Measurements from ENCODE around the gene TRERF1. TPM values are rescaled to one million over a fixed set of nuclear protein-coding genes. Genes with fewer than 3 reads are reported as not detected.

The TRERF1 gene
- total RNA-seq, 4 donors from 2014 or later: 2.5 to 8.0 (median 3.4) TPM

DNA sequence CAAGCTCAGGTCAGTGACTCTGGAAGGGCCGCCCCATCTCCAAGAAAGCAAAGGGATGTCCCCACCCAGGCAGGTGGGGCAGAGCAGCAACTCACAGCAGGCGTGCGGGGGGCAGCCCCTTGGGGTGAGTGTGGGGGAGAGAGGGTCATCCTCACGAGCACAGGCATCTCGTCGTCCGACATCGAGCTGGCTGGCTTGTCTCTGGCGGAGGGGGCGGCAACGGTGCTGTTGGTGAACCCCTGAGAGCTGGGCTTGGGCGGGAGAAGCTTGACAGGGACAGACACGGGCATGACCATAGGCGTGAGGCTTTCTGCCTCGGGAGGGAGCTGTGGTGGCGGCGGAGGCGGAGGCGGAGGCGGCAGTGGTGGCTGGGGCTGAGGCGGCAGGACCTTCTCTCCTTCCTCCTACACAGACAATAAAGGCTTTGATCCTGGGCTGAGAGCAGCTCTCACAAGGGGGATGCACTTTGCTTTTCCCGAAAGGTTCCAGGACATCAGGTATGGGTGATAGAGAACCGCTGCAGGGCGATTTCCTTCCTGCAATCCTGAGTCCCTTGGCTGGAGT, 188.5 kb downstream of the TRERF1 start:
- Histone ChIP-seq H3K27ac (no peak overlapping the region), H3K9me3 (no peaks in the 10 kb centered on the region), H3K36me3 (no peaks in the 10 kb centered on the region), H3K27me3 (no peaks in the 10 kb centered on the region), H3K4me1 (peaks cover 0 to 18% (median 3%) of the 10 kb centered on the region in 4 donors), H3K4me3 (no peak overlapping the region)
- TF ChIP-seq, protein P1, sequence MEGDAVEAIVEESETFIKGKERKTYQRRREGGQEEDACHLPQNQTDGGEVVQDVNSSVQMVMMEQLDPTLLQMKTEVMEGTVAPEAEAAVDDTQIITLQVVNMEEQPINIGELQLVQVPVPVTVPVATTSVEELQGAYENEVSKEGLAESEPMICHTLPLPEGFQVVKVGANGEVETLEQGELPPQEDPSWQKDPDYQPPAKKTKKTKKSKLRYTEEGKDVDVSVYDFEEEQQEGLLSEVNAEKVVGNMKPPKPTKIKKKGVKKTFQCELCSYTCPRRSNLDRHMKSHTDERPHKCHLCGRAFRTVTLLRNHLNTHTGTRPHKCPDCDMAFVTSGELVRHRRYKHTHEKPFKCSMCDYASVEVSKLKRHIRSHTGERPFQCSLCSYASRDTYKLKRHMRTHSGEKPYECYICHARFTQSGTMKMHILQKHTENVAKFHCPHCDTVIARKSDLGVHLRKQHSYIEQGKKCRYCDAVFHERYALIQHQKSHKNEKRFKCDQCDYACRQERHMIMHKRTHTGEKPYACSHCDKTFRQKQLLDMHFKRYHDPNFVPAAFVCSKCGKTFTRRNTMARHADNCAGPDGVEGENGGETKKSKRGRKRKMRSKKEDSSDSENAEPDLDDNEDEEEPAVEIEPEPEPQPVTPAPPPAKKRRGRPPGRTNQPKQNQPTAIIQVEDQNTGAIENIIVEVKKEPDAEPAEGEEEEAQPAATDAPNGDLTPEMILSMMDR (IDR thresholded peaks at IDR 0.05): no peak
- TF ChIP-seq POLR2A (IDR thresholded peaks at IDR 0.05) (no peak), EP300 (IDR thresholded peaks at IDR 0.05; ENCODE audit: low read depth) (no peak), POLR2AphosphoS5 (IDR thresholded peaks at IDR 0.05) (no peak)
- 90 to 94% methylated on average over 2 to 24 of the region's 24 CpGs for WGBS, 2 donors (ENCODE audit: low coverage in 1 of 2)
- DNase-seq: no peak
- in situ Hi-C loops (cut with MboI; ENCODE audit: low pct_ligation_motif_present in 1 of 4, low pct_unique_long_range_greater_than_20kb in 1 of 4, low sequenced_read_pairs in 3 of 4) (loop anchor here (25.0 kb wide), 1 partner anchor 274 kb away; no protein-coding TSS in a partner anchor), intact Hi-C loops (cut with DNase I; ENCODE audit: low total_unique reads) (loop anchor here (5.0 kb wide), 1 partner anchor 269 kb away; no protein-coding TSS in a partner anchor)

DNA sequence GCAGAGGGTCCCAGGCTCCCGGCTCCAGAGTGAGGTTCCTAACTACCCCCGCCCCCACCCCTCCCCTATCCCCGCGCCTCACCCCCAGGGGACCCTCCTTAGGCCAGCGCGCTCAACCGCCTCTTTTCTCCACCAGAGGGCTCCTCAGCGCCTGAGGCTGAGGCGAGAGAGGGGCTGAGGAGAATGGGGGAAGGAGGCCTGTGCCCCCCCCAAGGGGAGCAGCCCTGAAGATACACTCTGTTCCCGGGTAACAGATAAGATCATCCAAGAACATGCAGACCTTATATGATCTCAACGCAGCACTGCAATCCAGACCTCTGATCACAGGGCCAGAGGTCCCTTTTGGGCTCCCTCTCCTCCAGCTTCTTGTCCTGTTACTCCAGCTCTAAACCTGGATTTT, 190.8 kb downstream of the TRERF1 start:
- H3K36me3 ChIP-seq: no peaks in the 10 kb centered on the region
- H3K4me3 ChIP-seq: no peak overlapping the region
- H3K9me3 ChIP-seq: no peaks in the 10 kb centered on the region
- in situ Hi-C loops (cut with MboI; ENCODE audit: low pct_ligation_motif_present in 1 of 4, low pct_unique_long_range_greater_than_20kb in 1 of 4, low sequenced_read_pairs in 3 of 4) (loop anchor here (25.0 kb wide), 1 partner anchor 276 kb away; no protein-coding TSS in a partner anchor), intact Hi-C loops (cut with DNase I; ENCODE audit: low total_unique reads) (loop anchor here (5.0 kb wide), 1 partner anchor 271 kb away; no protein-coding TSS in a partner anchor)
- H3K27me3 ChIP-seq: no peaks in the 10 kb centered on the region
- peak overlapping the region; percentile 28 to 57 (median 50) for H3K27ac ChIP-seq
- WGBS, 2 donors (ENCODE audit: low coverage in 1 of 2): 53% methylated on average over 6 of the region's 11 CpGs; no CpG with 5 or more reads in 1 of the 2 donors
- peak; percentile 28 for DNase-seq
- H3K4me1 ChIP-seq: peaks cover 0 to 18% (median 3%) of the 10 kb centered on the region in 4 donors
- TF ChIP-seq EP300 (IDR thresholded peaks at IDR 0.05; ENCODE audit: low read depth): no peak
- TF ChIP-seq POLR2AphosphoS5 (IDR thresholded peaks at IDR 0.05): no peak
- TF ChIP-seq, protein P1 (IDR thresholded peaks at IDR 0.05): peak; percentile 37 to 58 (median 54)
- no peak for TF ChIP-seq POLR2A (IDR thresholded peaks at IDR 0.05)

DNA sequence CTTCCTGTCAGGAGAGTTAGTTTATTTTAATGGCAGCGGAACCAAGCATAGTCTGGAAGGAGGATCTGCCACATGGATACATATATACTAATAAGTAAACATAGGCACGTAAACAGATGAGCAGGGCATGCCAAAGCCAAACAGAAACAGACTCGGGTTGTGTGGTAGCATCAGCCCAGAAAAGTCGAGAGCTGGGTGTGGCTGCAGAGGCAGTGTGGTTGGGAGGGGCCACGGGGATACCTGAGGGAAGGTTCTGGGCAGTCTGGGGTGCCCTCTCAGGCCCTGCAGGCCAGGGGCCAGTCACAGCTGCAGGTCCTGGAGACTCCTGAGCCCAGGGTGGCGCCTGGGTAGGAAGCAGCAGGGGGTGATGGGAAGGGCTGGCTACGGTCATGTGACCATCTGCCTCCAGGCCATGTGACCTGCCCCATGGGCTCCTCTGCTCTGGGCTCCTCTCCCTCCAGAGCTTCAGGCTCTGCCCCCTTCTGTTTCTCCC, 191.3 kb downstream of the TRERF1 start:
- 72% methylated on average over 7 of the region's 7 CpGs; no CpG with 5 or more reads in 1 of the 2 donors for WGBS, 2 donors (ENCODE audit: low coverage in 1 of 2)
- no peaks in the 10 kb centered on the region for H3K9me3 ChIP-seq
- peak overlapping the region; percentile 28 to 57 (median 50) for H3K27ac ChIP-seq
- TF ChIP-seq, protein P1 (IDR thresholded peaks at IDR 0.05): no peak
- TF ChIP-seq POLR2AphosphoS5 (IDR thresholded peaks at IDR 0.05) (no peak), EP300 (IDR thresholded peaks at IDR 0.05; ENCODE audit: low read depth) (no peak), POLR2A (IDR thresholded peaks at IDR 0.05) (no peak)
- in situ Hi-C loops (cut with MboI; ENCODE audit: low pct_ligation_motif_present in 1 of 4, low pct_unique_long_range_greater_than_20kb in 1 of 4, low sequenced_read_pairs in 3 of 4) (loop anchor here (25.0 kb wide), 1 partner anchor 277 kb away; no protein-coding TSS in a partner anchor), intact Hi-C loops (cut with DNase I; ENCODE audit: low total_unique reads) (loop anchor here (5.0 kb wide), 1 partner anchor 272 kb away; no protein-coding TSS in a partner anchor)
- no peaks in the 10 kb centered on the region for H3K36me3 ChIP-seq
- H3K4me3 ChIP-seq: no peak overlapping the region
- H3K27me3 ChIP-seq: no peaks in the 10 kb centered on the region
- DNase-seq: no peak
- peaks cover 0 to 18% (median 3%) of the 10 kb centered on the region in 4 donors for H3K4me1 ChIP-seq

DNA sequence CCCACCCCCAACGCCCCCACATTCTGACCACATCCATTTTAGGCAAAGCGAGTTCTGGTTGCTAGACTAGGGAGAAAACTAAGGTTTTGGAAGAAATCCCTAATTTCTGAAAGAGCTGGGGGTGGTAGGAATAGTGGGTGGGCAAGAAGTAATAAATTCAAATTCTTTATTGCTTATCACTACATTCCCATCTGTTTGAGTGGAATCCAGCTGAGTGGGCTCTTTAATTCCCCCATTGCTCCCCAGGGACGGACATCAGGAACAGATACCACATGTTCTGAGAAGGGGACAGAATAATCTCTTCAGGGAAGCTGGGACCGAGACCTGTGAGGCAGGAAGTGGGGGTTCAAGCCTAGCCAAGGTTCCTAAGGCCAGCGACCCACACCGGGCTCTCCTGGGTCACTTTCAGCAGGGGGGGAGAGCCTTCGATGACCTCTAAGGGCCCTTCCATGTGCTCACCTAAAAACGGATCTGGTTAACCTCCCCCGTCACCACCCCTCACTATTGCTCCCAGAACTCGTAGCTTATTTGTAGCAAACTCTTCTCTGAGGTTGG, 191.8 kb downstream of the TRERF1 start:
- in situ Hi-C loops (cut with MboI; ENCODE audit: low pct_ligation_motif_present in 1 of 4, low pct_unique_long_range_greater_than_20kb in 1 of 4, low sequenced_read_pairs in 3 of 4) (loop anchor here (25.0 kb wide), 1 partner anchor 277 kb away; no protein-coding TSS in a partner anchor), intact Hi-C loops (cut with DNase I; ENCODE audit: low total_unique reads) (loop anchor here (5.0 kb wide), 1 partner anchor 272 kb away; no protein-coding TSS in a partner anchor)
- no peaks in the 10 kb centered on the region for H3K9me3 ChIP-seq
- no peak overlapping the region for H3K4me3 ChIP-seq
- H3K4me1 ChIP-seq: peaks cover 0 to 18% (median 3%) of the 10 kb centered on the region in 4 donors
- 77% methylated on average over 10 of the region's 10 CpGs; no CpG with 5 or more reads in 1 of the 2 donors for WGBS, 2 donors (ENCODE audit: low coverage in 1 of 2)
- H3K36me3 ChIP-seq: no peaks in the 10 kb centered on the region
- H3K27me3 ChIP-seq: no peaks in the 10 kb centered on the region
- no peak for DNase-seq
- TF ChIP-seq, protein P1 (IDR thresholded peaks at IDR 0.05): no peak
- TF ChIP-seq POLR2AphosphoS5 (IDR thresholded peaks at IDR 0.05): no peak
- TF ChIP-seq EP300 (IDR thresholded peaks at IDR 0.05; ENCODE audit: low read depth): no peak
- no peak for TF ChIP-seq POLR2A (IDR thresholded peaks at IDR 0.05)
- H3K27ac ChIP-seq: peak overlapping the region; percentile 28 to 57 (median 50)

Measured in transverse colon (tissue), 4 donors.